Keratinocyte (primary cell): Measurements from ENCODE around the gene MTMR3. TPM values are rescaled to one million over a fixed set of nuclear protein-coding genes. Genes with fewer than 3 reads are reported as not detected.

Experiments used
- DNase-seq: peaks from one replicate; pipeline ENCODE4 v3.0.0-alpha.2; 2011; ENCODE audit warnings: low read depth, missing footprints, low spot score
- FAIRE-seq: peaks from 2 replicates; lab custom pipeline; 2011; peaks lifted over from hg19 to GRCh38; lab: Jason Lieb, UNC
- H2AFZ ChIP-seq: 2 replicates; pipeline ENCODE4 v1.6.0; 2012; ENCODE audit warnings: low read length, control low read depth, inconsistent platforms; ENCODE audit not compliant: control insufficient read depth
- H3K27ac ChIP-seq: 2 replicates; pipeline ENCODE4 v1.5.1; 2011; ENCODE audit warnings: low read length; ENCODE audit not compliant: control insufficient read depth, insufficient read depth
- H3K27me3 ChIP-seq: 3 replicates; pipeline ENCODE4 v1.6.0; 2011; ENCODE audit warnings: low read length; ENCODE audit not compliant: control insufficient read depth, insufficient read depth; ENCODE audit errors: extremely low read depth
- H3K36me3 ChIP-seq, 2 experiments: 2 replicates in 1 of 2; 3 replicates in 1 of 2; pipeline ENCODE4 v1.5.1; 2011; ENCODE audit warnings: low read length in 2 of 2, mild to moderate bottlenecking in 1 of 2; ENCODE audit not compliant: control insufficient read depth in 2 of 2, insufficient read depth in 2 of 2; ENCODE audit errors: extremely low read depth in 1 of 2
- H3K4me1 ChIP-seq: 3 replicates; pipeline ENCODE4 v1.5.1; 2011; ENCODE audit warnings: low read length; ENCODE audit not compliant: control insufficient read depth, insufficient read depth; ENCODE audit errors: extremely low read depth
- H3K4me2 ChIP-seq: 3 replicates; pipeline ENCODE4 v1.6.0; 2011; ENCODE audit warnings: low read depth, low read length; ENCODE audit not compliant: control insufficient read depth, insufficient read depth; ENCODE audit errors: extremely low read depth
- H3K4me3 ChIP-seq, 3 experiments: fragments of 200-600 bp in 1 of 3; sonication (generic) in 1 of 3; 2 replicates in 2 of 3; 3 replicates in 1 of 3; pipeline ENCODE4 v1.5.1; 2011 to 2016; ENCODE audit warnings: low read length in 3 of 3, mild to moderate bottlenecking in 3 of 3, control low read depth in 2 of 3, inconsistent platforms in 1 of 3, low read depth in 1 of 3, mixed read lengths in 1 of 3, mixed run types in 1 of 3, moderate library complexity in 1 of 3; ENCODE audit not compliant: control insufficient read depth in 2 of 3, insufficient read depth in 2 of 3; ENCODE audit errors: extremely low read depth in 1 of 3
- H3K79me2 ChIP-seq: 2 replicates; pipeline ENCODE4 v1.6.0; 2012; ENCODE audit warnings: low read length; ENCODE audit not compliant: control insufficient read depth, insufficient read depth
- H3K9ac ChIP-seq: 3 replicates; pipeline ENCODE4 v1.6.0; 2011; ENCODE audit warnings: low read length; ENCODE audit not compliant: control insufficient read depth, insufficient read depth; ENCODE audit errors: extremely low read depth
- H3K9me1 ChIP-seq: 3 replicates; pipeline ENCODE4 v1.6.0; 2011; ENCODE audit warnings: low read length; ENCODE audit not compliant: control insufficient read depth, insufficient read depth; ENCODE audit errors: extremely low read depth
- H3K9me3 ChIP-seq: 2 replicates; pipeline ENCODE4 v1.5.1; 2012; ENCODE audit warnings: low read depth, low read length; ENCODE audit not compliant: control insufficient read depth
- H4K20me1 ChIP-seq: 3 replicates; pipeline ENCODE4 v1.6.0; 2011; ENCODE audit warnings: low read length; ENCODE audit not compliant: control insufficient read depth, insufficient read depth; ENCODE audit errors: extremely low read depth
- EZH2 ChIP-seq: IDR thresholded peaks from one replicate; pipeline ENCODE4 v1.6.1; 2012; ENCODE audit warnings: inconsistent platforms, mild to moderate bottlenecking, low read length, moderate library complexity
- dilution Hi-C: fragments of 300-500 bp; cut with MboI; formaldehyde crosslinking; loops from one replicate; pipeline ENCODE4 v1.7.0; 2020; ENCODE audit warnings: low sequenced_read_pairs; ENCODE audit not compliant: extremely low pct_ligation_motif_present
- polyA plus RNA-seq, 5 experiments: library from polyadenylated mRNA; depleted of rRNA in 3 of 5; stranded (reverse) in 3 of 5; stranded (forward) in 1 of 5; unstranded in 1 of 5; fragments of >200 nt; gene quantifications; 1 replicate in 1 of 5; 2 replicates in 3 of 5; 3 replicates in 1 of 5; pipeline versions ENCODE4 v1.2.1 to v1.2.3, GENCODE V29; 2011 to 2012; ENCODE audit warnings: missing spikeins in 2 of 5, low read depth in 1 of 5, low replicate concordance in 1 of 5
- TF ChIP-seq, protein P1 (sequence below), 3 experiments: IDR thresholded peaks in 1 of 3; conservative IDR thresholded peaks in 1 of 3; optimal IDR thresholded peaks in 1 of 3; 2 replicates in 2 of 3; 3 replicates in 1 of 3; pipeline versions ENCODE3 to v1.5.1; 2011; ENCODE audit warnings: low read length in 3 of 3, mild to moderate bottlenecking in 3 of 3, moderate library complexity in 2 of 3, control low read depth in 1 of 3, inconsistent platforms in 1 of 3; ENCODE audit not compliant: insufficient read depth in 2 of 3; ENCODE audit errors: extremely low read depth in 1 of 3

Gene MTMR3
- polyA plus RNA-seq, 1 donor (not counting 4 experiments of a cell fraction or from before 2014, with no cell fraction given) = 16.5 TPM

DNA sequence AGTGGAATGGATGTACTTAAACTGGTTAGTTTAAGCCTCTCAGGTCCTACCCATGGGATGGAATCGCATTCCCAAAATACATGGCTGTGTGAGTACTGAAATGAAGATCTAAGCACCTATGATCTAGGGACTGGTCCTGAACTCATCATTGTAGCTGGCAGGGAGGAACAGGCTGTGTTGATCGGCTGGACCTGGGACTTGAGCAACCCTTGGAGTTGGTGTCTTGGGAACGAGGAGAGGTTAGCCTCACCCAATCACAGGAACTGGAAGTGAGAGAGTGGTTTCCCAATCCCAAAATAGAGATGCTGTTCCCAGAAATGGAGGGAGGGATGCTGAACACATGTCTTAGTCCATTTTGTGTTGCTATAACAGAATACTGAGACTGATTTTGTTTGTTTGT lies 28.5 kb upstream of the MTMR3 start:
- no peaks in the 10 kb centered on the region for H3K4me1 ChIP-seq
- H3K9ac ChIP-seq = no peak overlapping the region
- no peak overlapping the region for H3K4me2 ChIP-seq
- dilution Hi-C loops = no loop called here
- H3K4me3 ChIP-seq = no peak overlapping the region
- H2AFZ ChIP-seq = no peak overlapping the region
- H3K27ac ChIP-seq = no peak overlapping the region
- DNase-seq (no peak), FAIRE-seq (no peak)
- H4K20me1 ChIP-seq = no peaks in the 10 kb centered on the region
- H3K9me3 ChIP-seq = no peaks in the 10 kb centered on the region
- H3K27me3 ChIP-seq = no peaks in the 10 kb centered on the region
- H3K79me2 ChIP-seq = no peaks in the 10 kb centered on the region
- no peaks in the 10 kb centered on the region for H3K9me1 ChIP-seq
- TF ChIP-seq, protein P1, sequence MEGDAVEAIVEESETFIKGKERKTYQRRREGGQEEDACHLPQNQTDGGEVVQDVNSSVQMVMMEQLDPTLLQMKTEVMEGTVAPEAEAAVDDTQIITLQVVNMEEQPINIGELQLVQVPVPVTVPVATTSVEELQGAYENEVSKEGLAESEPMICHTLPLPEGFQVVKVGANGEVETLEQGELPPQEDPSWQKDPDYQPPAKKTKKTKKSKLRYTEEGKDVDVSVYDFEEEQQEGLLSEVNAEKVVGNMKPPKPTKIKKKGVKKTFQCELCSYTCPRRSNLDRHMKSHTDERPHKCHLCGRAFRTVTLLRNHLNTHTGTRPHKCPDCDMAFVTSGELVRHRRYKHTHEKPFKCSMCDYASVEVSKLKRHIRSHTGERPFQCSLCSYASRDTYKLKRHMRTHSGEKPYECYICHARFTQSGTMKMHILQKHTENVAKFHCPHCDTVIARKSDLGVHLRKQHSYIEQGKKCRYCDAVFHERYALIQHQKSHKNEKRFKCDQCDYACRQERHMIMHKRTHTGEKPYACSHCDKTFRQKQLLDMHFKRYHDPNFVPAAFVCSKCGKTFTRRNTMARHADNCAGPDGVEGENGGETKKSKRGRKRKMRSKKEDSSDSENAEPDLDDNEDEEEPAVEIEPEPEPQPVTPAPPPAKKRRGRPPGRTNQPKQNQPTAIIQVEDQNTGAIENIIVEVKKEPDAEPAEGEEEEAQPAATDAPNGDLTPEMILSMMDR (optimal IDR thresholded peaks at IDR 0.05 in 1 of 3, IDR thresholded peaks at IDR 0.05 in 1 of 3, conservative IDR thresholded peaks at IDR 0.05 in 1 of 3; ENCODE audit: extremely low read depth in 1 of 3, insufficient read depth in 2 of 3, low read length in 3 of 3) = no peak
- no peak for TF ChIP-seq EZH2
- H3K36me3 ChIP-seq = no peaks in the 10 kb centered on the region

DNA sequence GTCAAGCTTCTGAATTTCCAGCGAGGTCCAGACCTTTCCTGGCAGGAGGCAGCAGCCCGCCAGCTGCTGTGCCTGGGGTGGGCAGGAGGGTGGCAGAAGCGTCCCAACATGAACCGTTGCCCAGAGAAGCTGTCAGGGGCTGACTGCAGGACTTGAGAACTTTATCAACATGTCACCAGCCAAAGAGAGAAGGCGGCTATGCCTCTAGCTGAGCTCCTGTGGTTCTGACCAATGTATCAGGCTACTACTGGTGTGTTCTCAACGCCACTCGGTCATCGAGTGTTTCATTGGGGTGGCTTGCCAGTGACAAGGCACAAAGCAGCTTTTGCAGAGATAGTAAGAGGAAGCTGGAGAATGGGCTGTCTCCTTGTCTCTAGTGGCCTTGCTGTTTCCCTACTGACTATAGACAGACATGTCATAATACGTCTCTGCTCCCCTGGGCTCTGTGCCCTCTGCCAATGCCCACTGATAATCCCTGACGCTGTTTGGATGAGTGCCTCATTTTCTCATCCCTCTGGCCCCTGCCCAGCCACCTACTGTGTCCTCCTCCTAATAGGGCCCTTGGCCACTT lies 27.3 kb upstream of the MTMR3 start:
- FAIRE-seq (no peak), DNase-seq (no peak)
- no peak overlapping the region for H3K27ac ChIP-seq
- no peak for TF ChIP-seq EZH2
- TF ChIP-seq, protein P1 (optimal IDR thresholded peaks at IDR 0.05 in 1 of 3, IDR thresholded peaks at IDR 0.05 in 1 of 3, conservative IDR thresholded peaks at IDR 0.05 in 1 of 3; ENCODE audit: extremely low read depth in 1 of 3, insufficient read depth in 2 of 3, low read length in 3 of 3) = no peak
- no peak overlapping the region for H3K4me3 ChIP-seq
- H2AFZ ChIP-seq = no peak overlapping the region
- no peaks in the 10 kb centered on the region for H3K9me3 ChIP-seq
- no peaks in the 10 kb centered on the region for H3K36me3 ChIP-seq
- no peaks in the 10 kb centered on the region for H3K4me1 ChIP-seq
- H4K20me1 ChIP-seq = no peaks in the 10 kb centered on the region
- no peaks in the 10 kb centered on the region for H3K79me2 ChIP-seq
- no peaks in the 10 kb centered on the region for H3K9me1 ChIP-seq
- dilution Hi-C loops = no loop called here
- H3K27me3 ChIP-seq = no peaks in the 10 kb centered on the region
- no peak overlapping the region for H3K9ac ChIP-seq
- H3K4me2 ChIP-seq = no peak overlapping the region
